ENCODE data around the gene LY6G5B. TPM values are rescaled to one million over a fixed set of nuclear protein-coding genes. Genes with fewer than 3 reads are reported as not detected.

LY6G5B gene
- total RNA-seq, 2 donors from 2014 or later: 9.6 to 24.3 TPM

GRCh38 chr6:31661262-31662123, 8.3 kb upstream of the LY6G5B start:
- Histone ChIP-seq H3K4me3 (peak overlapping the region; percentile 82), H3K27ac (peak overlapping the region; percentile 78 to 90), H3K36me3 (no peaks in the 10 kb centered on the region), H3K27me3 (replicated peaks; ENCODE audit: insufficient read depth) (no peaks in the 10 kb centered on the region), H3K9me3 (no peaks in the 10 kb centered on the region), H3K4me1 (ENCODE audit: control insufficient read depth in 1 of 2, low read depth in 2 of 2) (peaks cover 25 to 63% of the 10 kb centered on the region in 2 donors)
- TF ChIP-seq, protein P1, sequence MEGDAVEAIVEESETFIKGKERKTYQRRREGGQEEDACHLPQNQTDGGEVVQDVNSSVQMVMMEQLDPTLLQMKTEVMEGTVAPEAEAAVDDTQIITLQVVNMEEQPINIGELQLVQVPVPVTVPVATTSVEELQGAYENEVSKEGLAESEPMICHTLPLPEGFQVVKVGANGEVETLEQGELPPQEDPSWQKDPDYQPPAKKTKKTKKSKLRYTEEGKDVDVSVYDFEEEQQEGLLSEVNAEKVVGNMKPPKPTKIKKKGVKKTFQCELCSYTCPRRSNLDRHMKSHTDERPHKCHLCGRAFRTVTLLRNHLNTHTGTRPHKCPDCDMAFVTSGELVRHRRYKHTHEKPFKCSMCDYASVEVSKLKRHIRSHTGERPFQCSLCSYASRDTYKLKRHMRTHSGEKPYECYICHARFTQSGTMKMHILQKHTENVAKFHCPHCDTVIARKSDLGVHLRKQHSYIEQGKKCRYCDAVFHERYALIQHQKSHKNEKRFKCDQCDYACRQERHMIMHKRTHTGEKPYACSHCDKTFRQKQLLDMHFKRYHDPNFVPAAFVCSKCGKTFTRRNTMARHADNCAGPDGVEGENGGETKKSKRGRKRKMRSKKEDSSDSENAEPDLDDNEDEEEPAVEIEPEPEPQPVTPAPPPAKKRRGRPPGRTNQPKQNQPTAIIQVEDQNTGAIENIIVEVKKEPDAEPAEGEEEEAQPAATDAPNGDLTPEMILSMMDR (IDR thresholded peaks at IDR 0.05): no peak
- ATAC-seq (ENCODE audit: insufficient number of reproducible peaks, low FRiP score, low read depth) (no peak), DNase-seq (ENCODE audit: low spot score) (no peak)

- DNase-seq (ENCODE audit: low spot score): no peak
- Histone ChIP-seq H3K4me1 (ENCODE audit: control insufficient read depth in 1 of 2, low read depth in 2 of 2) (peaks cover 32 to 68% of the 10 kb centered on the region in 2 donors), H3K36me3 (peaks cover 1% of the 10 kb centered on the region), H3K4me3 (no peak overlapping the region), H3K27me3 (replicated peaks; ENCODE audit: insufficient read depth) (no peaks in the 10 kb centered on the region), H3K9me3 (no peaks in the 10 kb centered on the region), H3K27ac (peak overlapping the region in 1 of 2 donors; percentile 4)
- ATAC-seq (ENCODE audit: insufficient number of reproducible peaks, low FRiP score, low read depth): no peak
- TF ChIP-seq, protein P1 (IDR thresholded peaks at IDR 0.05): no peak
Observed at GRCh38 chr6:31662124-31662723, 7.6 kb upstream of the LY6G5B start.

DNA sequence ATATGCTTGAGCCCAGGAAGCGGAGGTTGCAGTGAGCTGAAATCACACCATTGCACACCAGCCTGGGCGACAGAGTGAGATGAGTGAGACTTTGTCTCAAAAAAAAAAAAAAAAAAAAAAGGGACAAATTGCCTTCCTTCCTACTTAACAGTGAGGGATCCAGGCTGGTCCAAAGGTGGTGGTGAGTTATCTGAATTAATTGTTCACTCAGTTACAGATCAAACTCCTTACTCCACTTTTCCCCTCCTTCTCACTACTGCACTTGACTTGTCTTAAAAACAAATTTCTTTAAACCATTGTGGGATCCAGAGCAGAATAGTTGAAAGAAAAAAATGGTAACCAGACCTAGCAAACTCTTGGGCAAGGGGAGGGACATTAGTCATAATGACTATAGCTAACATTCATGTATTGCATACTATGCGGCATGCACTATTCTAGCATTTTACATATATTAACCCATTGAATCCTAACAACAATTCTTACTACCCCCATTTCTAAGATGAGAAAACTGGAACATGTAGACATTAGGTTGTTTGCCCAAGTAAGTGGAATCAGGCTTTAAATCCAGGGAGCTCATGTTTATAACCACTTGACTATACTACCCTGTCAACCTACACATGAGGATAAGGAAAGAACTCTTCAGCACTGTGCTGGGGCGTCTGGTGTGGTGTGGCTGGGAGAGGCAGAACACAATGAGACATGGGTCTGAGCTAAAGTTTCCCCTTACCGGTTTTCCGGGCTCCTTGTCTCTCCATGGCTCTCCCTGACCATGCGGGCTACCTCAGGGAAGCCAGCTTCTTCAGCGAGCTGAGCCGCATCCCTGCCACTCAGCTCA, 6.4 kb upstream of the LY6G5B start:
- Histone ChIP-seq H3K4me3 (peak overlapping the region; percentile 98), H3K27me3 (replicated peaks; ENCODE audit: insufficient read depth) (no peaks in the 10 kb centered on the region), H3K27ac (peak overlapping the region; percentile 95 to 97), H3K4me1 (ENCODE audit: control insufficient read depth in 1 of 2, low read depth in 2 of 2) (peaks cover 33 to 70% of the 10 kb centered on the region in 2 donors), H3K36me3 (peaks cover 12% of the 10 kb centered on the region), H3K9me3 (no peaks in the 10 kb centered on the region)
- DNase-seq (ENCODE audit: low spot score) (no peak), ATAC-seq (ENCODE audit: insufficient number of reproducible peaks, low FRiP score, low read depth) (no peak)
- TF ChIP-seq, protein P1 (IDR thresholded peaks at IDR 0.05): no peak

DNA sequence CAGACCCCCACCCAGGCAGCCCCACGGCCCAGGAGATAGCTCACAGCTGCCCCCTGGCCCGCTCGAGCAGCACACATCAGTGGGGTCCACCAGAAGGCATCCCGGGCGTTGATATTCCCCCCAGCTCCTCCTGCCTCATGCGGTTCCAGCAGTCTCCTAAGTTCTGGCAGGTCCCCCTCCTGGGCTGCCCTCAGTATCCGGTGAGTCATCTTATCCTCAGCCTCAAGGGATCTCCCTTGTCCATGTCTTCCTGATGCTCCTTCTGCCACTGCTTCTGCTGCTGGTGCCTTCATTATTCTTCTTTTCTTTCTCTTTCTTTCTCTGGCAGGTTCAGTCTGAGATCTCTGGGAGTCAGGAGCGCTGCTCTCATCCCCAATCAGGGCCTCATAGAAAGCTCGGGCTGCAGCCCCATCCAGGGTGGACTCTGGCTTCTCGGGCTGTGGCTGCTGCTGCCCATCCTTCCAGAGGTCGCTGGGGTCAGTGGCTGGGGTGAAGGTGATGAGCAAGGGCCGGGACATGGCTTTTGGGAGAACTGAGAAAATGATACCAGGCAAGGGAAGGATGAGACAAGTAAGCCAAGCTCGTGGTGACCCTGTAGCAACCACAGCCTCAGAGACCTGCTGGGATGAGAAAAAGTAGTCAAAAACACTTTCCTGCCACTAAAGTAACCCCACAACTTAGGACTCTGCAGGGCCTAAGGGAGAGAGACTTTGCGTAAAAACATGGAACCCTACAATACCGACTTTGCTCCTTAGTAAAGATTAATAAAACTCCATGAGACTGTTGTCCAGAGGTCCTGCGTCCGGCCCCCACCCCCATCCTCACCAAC, 5.6 kb upstream of the LY6G5B start:
- Histone ChIP-seq H3K36me3 (peaks cover 21% of the 10 kb centered on the region), H3K4me3 (peak overlapping the region; percentile 98), H3K4me1 (ENCODE audit: control insufficient read depth in 1 of 2, low read depth in 2 of 2) (peaks cover 25 to 65% of the 10 kb centered on the region in 2 donors), H3K27me3 (replicated peaks; ENCODE audit: insufficient read depth) (no peaks in the 10 kb centered on the region), H3K27ac (peak overlapping the region; percentile 95 to 97), H3K9me3 (no peaks in the 10 kb centered on the region)
- TF ChIP-seq, protein P1 (IDR thresholded peaks at IDR 0.05): no peak
- DNase-seq (ENCODE audit: low spot score) (no peak), ATAC-seq (ENCODE audit: insufficient number of reproducible peaks, low FRiP score, low read depth) (no peak)
